Kidney glomerular epithelial cell (primary cell): ENCODE data around the gene RAC3.

Experiments
- DNase-seq: peaks from one replicate; lab custom pipeline; 2025; lab: John Stamatoyannopoulos, UW

RAC3 gene

DNA sequence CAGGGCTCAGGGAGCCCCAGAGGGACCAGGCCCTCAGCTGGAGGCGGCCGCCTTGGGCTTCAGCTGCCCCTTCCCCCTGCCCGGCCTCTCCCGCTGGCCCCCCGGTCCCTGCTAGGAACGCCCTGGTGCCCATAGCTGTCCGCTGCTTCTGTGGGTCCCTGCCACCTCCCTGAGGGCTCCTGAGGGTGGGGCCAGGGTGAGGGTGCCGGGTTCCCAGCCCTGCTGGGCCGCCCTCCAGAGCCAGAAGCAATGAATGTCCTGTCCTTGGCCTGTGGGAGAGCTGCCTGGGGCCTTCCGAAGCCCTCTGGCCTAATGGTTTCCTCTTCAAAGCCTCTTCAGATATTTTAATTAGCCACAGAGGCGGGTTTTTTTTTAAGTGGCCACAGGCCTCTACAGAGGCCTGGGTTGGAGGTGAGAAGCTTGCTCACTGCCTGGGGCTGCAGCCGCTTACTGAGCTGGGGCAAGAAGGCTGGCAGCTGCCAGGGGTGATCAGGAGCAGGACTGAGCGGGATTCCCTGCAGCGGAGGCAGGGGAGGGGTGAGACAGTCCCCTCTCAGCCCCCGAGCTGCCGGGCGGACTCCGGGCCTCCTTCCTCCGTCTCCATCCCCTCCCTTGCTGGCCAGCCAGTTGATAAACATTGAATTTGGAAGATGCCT lies 18.7 kb upstream of the RAC3 start:
- DNase-seq: no peak

DNA sequence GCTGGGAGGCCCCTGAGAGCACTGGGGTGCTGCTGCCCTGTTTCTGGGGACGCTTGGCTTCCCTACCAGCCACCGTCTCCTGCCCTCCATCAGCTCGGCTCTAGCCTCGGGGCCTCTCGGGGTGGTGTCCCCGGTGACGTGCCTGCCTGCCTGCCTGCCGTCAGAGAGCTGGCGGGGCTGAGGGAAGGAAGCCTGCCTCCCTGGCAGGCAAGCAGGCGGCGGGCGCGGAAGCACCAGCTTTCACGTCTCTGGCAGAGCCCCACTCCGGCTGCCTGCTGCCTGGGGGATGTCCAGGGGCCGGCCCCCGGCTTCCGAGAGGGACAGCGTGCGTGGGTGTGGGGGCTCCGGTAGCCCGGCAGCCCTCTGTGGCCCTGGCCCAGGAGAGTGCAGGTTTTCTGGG lies 18.1 kb upstream of the RAC3 start:
- no peak for DNase-seq

DNA sequence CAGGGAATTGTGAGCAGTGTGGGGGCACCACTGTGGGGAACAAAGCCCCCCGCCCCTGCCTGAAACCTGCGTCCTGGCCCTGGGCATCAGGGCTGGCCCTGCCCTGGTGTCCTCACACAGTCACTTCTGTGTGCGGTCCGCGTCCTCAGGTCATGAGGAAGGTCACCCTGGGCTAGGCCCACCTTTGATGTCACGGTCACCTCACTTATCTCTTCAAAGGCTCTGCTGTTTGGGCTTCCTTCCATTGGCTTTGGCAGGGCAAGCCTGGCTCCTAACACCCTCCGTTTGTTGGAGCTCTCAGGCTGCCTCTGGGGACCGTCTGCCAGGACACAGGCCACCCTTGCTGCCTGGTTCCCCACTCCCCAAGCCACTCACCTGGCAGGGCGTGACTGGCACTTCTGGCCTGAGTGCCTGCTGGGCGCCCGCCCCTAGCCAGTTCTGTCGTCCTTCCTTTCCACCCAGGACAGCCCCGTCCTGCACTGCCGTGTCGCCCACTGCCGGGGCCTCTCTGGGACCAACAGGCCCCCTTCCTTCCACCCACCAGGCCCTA lies 17.6 kb upstream of the RAC3 start:
- DNase-seq: no peak

DNA sequence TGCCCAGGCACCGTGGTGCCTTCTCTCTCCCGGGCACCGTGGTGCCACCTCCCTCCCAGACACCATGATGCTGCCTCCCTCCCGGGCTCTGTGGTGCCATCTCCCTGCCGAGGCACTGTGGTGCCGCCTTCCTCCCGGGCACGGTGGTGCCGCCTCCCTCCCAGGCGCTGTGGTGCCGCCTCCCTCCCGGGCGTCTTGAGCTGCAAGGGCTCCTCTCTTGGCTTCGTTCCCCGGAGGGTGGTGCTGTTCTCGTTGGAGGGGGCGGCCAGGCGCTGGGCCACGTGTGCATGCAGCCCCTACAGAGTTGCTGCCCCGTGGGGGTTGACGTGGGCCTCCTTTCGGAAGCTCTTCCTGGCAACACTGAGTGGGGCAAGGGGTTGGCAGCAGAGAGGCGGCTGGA lies 17.0 kb upstream of the RAC3 start:
- no peak for DNase-seq

DNA sequence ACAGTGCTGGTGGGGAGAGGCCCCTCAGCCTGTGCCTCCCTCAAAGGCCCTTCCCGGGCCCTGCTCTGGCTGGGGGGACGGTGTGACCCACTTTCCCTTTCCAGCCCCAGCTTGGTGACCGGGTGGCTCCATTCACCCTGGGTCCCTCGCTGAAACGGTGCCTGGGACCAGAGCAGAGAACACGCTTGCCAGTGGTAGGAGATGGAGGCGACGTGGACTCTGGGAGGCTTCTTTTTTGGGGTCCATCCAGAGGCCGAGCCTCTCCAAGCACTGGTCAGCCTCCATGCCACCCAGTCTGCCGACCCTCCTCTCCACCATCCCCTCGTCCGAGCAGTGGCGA lies 16.5 kb upstream of the RAC3 start:
- DNase-seq: no peak

DNA sequence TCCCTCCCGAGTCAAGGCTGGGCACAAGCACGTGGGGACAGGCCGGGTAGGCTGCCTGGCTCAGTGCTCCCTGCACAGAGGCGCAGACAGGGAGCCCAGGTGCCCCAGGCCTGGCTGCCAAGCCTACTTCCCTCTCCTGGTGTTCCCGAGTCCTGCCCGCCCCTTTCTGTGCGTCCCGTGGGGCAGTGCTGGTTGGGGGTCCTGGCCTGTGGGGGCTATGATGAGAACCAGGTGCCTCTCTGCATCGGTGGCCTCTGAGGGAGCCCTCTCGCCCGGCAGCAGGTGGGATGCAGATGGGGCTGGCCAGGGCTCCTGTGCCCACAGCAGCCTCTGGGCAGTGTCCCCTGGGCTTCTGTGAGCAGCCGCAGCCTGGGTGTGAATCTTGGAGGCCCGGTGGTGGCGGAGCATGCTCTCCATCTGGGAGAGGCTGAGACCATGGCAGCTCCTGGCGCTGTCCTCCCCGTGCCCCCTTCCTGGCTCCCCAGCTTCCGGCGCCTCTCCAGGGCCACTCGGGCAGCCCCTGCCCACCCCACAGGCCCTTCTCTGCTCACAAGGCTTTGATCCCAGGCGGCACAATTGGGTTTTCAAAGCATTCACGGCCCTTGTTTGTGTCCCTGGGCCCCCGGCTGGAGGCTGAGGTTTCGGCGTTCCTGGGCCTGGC lies 16.0 kb upstream of the RAC3 start:
- DNase-seq: no peak

DNA sequence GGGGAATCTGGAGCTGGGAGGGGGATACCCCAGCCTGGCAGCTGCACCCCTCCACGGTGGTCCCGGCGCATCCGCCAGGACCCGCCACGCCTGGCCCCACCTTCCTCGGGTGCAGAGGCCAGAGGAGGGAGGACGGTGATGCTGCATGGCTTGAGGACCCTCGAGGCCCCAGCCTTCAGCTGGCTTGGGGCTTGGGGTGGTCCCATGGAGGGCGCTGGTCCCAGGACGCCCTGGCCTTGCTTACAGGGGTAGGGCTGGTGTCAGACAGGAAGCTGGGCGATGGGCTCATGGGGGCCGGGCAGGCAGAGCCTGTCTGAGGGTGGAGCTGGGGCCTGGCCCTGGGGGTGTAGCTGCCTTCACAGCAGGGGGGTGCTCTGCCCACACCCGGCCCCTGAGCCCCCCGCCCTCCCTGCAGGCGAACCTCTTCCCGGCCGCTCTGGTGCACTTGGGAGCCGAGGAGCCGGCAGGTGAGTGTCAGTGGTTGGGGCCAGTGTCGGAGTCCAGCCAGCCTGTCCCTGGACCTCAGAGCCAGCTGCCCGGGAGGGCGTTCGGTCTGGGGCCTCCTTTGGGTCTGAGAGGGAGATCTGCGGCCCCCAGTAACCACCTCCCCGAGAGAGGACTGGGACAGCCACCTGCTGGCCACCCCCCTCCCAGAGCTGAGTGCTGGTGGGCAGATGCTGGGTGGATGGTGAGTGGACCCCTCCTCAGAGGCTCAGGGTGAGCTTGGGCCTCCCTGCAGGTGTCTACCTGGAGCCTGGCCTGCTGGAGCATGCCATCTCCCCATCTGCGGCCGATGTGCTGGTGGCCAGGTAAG lies 15.2 kb upstream of the RAC3 start:
- DNase-seq: no peak

DNA sequence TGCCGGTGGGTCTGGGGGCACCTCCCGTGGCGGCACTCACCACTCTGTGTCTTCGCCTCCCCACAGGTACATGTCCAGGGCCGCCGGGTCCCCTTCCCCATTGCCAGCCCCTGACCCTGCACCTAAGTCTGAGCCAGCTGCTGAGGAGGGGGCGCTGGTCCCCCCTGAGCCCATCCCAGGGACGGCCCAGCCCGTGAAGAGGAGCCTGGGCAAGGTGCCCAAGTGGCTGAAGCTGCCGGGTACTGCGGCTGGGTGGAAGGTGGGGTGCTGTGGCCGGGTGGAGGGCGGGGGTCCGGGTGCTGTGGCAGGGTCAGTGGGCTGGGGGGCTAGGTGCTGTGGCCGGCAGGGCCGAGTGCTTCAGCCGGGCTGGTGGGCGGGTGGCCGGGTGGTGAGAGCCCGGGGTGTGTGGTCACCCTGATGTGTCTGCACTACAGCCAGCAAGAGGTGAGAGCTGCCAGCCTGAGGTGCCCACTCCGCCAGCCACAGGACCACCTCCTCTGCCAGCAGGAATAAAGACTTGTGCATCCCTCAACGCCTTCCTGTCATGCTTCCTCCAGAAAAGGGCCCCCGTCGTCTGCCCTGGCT lies 14.5 kb upstream of the RAC3 start:
- DNase-seq: no peak

DNA sequence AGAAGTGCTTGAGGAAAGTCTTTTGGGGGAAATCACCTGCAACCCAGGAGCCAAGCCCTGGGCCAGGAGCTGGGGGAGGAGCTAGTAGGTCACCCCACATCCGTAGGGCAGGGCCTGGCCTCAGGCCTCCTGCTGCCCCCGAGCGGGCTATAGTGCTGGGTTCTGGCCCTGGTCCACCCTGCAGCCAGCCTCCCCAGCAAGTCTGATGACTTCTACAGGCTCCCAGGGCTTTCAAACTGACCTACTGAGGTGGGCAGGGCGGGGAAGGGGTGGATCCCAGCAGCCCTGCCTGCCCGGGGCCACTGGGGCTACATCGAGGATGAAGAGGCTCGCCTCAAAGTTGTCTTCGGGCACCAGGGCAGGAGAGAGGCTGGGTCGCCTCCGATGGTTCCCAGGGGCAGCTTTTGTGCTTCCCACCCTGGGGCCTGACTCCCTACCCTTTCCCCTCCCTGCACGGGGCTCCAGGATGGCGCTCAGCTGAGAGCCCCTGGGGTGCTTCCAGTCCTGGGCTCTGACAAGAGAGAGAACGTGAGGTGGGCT lies 13.8 kb upstream of the RAC3 start:
- no peak for DNase-seq

DNA sequence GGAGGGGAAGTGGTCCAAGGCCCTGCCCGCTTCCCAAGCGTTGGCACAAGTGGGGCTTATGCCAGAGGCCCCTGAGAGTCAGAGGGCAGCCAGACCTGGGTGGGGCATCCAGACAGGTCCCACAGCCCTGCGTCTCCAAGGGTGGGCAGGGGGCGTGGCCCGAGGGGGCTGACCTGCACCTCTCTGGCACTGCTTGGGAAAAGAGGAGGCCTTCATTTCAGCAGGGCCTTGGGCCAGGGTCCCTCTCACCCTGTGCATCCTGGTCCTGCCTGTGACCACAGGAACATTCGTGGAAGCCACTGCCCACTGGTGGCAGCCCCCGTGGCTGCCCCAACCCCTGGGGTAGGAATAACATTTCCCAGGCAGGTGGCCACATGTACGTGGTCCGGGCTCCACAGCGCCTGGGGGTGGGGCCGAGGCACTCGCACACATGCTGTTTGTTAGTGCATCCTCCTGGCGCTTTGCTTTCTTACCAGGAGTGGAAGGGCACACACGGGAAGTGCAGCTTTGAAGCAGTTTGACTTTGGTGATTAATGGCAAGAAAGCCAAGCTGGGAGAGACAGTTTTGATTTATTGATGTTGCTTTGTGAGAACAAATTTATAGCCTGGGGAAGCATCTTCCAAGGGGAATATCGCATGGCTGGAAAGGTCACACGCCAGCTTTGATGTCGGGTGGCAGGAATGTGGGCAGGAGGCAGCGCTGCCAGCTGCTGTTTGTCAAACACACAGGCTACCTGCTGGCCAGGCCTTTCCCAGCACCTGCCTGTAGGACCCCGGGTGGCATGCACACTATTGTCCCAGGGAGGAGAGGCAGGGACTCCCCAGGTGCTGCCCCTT lies 13.1 kb upstream of the RAC3 start:
- DNase-seq: no peak

DNA sequence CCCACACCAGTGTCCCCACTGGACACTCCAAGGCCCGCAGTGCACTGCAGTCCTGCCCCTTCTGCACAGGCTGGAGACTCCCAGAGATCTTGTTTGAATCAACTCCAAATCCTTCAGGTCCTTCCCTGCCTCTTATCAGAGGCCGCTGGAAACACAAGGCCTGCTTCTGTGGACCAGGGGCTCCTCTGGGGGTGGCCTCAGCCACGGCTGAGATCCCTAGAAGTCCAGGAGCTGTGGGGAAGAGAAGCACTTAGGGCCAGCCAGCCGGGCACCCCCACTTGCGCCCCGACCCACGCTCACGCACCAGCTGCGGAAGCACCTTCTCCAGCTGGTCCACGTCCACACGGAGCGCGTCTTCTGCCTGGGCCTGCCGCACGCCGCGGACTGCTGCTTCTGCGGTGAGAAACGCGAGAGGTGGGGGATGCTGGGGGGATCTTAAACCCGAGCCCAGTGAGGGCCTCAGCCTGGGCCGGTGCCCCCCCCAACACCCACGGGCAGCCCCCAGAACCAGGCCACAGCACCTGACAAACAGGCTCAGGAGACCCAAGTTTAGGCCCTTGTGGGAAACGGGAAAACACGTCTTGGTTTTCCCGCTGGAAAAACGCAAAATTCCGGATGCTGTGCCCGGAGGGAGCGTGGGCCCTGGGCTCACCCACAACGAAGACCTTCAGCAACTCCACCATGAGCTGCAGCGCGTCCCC lies 12.3 kb upstream of the RAC3 start:
- DNase-seq: no peak

DNA sequence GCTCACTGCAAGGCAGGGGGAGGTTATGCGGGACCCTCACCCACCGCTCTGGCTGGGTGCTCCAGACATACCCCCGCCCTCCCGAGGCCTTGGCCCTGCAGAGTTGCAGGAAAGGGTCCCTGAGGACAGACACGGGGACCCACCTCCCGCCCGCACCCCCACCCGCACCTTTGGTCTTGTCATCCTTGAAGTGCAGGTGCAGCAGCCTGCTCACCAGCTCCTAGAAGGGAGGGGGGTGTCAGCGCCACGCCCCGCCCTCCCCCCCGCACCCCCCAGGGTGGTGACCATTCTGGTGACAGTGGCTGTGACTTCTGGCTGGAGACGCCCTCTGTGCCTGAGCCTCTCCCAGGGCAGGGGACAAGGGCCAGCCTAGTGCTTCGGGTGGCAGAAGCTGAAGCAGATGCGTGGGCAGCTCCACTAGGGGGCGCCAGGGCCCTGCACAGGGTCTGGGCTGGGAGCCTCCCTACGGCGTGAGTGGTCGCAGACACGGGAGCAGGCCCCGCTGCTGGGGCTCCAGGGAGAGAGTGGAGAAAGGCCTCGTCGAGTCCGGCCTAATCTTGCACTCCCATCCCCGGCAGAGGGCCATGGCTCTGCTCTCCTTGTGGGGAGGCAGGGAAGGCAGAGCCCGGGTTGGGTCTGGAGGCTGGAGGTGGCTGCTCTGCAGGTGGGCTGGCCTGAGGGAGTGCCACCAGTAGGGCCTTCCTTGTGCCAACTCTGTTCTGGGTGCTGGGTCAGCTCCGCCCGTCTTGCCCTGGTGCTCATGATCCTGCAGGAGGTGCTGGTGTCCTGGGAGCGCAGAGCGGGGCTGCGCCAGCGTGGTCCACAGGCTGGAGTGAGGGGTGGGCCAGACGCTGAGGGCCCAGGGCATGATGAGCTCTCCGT lies 11.5 kb upstream of the RAC3 start:
- peak; percentile 14 for DNase-seq

DNA sequence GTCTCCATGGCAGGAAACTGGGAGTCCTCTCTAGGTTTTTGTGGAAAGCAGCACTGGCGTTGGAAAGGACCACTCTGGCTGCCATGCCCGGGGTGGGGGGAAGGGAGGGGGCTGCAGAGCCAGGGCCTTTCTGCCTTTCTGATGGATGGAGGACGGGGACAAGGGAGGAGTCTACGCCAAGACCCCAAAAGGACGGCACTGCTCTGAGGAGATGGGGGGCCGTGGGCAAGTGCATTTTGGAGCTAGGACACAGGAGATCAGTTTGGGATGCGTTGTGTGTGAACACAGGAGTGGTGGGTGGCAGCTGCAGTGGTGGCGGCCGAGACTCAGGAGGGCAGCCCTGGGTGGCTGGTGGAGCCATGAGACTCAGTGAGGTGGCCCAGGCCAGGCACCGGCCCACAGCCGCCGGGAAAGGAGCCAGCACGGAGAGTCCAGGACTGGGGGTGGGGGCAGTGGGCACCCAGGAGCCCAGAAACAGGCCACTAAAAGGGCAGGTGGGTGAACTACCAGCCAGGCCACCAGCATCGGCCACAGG lies 10.8 kb upstream of the RAC3 start:
- DNase-seq: no peak

DNA sequence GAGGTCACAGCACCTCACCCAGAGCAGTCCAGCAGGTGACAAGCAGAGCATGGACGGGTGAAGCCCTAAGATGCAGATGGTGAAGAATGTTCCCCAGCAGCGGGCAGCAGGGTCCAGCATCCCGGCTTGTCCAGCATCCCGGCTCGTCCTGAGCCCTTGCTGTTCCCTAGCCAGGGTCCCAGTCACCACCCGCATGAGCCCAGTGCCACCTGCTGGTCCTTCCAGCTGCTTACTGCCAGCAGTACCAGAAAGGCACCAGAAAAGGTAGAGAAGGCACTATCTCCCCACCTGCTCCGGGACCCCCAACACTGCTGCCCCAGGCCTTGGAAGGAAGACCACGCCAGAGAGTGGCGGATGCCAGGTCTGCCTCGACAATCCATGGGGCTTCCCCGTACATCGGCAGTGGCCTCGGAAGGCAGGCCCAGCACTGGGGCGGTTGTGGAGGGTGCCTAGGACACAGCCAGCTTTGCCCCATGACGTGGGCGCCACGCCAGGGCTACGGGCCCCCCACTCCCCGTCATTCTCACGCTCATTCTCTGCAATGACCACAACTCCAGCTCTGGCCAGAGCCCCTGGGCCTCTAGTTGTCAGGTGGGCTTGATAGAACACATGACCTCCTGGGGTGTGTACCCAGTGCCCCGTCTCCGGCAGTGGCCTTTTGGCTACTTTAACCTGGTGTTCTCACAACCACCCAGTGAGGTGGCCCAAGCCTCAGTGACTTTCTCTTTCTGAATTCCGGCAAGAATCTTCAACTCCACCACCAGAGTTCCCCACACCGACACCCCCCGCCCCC lies 10.2 kb upstream of the RAC3 start:
- peak; percentile 46 for DNase-seq

DNA sequence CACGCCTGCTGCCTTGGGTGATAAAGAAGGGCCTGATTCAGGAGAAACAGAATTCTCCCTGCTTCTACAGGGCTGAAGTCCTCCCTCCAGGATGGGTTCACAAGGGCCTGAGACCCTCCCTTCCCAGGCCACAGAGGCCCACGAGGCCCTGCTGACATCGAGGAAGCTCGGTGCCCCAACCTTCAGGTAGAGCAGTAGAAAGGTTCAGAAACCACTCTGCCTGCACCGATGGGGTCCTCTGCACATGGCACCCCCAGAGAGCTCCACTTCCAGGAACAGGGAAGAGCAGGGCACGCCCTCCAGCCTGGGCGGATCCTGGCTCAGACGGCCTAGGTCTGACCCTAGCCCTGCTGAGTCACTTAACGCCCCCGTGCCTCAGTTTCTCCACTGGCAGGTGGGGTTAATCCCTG lies 9.6 kb upstream of the RAC3 start:
- no peak for DNase-seq

DNA sequence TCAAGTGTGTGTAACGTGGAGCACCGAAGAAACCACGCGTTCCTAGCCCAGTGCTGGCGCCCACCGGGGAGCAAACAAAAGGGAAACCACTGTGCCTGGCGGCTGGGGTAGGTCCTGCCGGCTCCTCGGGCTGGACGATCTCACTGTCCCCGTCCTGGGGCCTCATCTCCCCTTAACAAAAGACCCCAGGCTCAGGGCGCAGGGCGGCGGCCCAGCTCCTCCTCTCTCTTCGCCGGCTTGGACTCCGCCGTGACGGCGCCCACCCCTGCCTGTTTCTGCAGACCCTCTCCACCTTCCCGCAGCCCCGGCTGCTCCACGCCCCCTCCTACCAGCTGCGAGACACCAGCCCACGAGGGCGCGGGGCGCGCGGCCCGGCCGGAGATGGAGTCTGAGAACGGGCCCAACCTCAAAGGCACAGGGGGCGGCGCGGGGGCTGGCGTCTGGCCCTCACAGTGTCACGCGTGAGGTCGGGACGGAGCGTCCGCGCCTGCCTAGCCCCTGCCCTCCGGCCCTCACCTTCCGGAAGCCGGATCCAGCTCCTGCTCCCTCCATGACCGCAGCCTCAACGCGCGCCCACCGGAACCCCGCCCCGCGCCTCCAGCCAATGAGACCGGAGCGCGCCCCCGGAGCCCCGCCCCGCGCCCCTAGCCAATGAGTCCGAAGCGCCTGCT lies 9.0 kb upstream of the RAC3 start, which contains the start of gene CENPX:
Gene CENPX (minus strand): TSS at position 569 of the 671 bp plus-strand sequence. CDS start 17 bp downstream, at position 552.
- DNase-seq: no peak

DNA sequence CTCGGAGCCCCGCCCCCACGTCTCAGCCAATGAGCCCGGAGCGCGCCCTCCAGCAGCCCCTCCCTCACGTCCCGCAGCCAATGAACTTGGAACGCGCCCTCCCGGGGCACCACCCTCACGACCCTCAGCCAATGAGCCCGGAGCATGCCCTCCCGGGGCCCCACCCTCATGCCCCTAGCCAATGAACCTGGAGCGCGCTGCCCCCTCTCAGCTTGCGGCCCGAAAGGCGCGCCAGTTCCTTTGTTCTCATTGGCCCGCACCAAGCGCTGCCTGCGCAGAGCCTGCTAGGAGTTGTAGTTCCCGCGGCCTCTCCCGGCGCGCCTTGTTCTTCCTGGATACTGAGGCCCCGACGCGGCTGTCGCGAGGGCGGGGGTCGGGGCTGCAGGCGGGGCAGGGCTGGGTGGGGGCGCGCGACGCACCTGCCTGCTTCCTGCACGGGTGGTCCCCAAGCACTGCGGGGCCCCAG lies 8.5 kb upstream of the RAC3 start, which contains the start of gene LRRC45:
Gene LRRC45 (plus strand): TSS at position 325 of the 466 bp plus-strand sequence. CDS start 339 bp downstream, outside the sequence.
- DNase-seq: peak; percentile 99
